Measurements from ENCODE around the gene CCDC85A. TPM values are rescaled to one million over a fixed set of nuclear protein-coding genes. Genes with fewer than 3 reads are reported as not detected.

The CCDC85A gene
- total RNA-seq, 2 donors from 2014 or later, result 2.4 to 5.0 TPM

DNA sequence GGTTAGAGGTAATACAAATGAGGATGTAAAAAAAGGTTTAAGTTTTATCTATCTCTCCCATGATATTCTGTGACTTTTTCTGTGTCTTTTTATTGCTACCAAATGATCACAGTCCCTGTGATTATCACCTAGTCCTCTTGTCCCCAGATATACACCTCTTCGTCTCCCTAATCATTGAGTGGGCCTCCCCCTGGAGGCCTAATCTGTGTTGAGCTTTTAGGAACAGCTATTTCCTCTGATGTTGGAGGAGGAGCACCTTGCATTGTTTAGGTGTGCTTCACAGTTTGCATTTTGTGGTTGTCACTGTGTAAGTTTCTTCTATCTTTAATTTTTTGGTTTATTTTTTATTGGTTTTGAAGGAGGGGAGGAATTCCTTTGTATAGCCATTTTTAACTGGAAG is 33.3 kb downstream of the CCDC85A start:
- TF ChIP-seq, protein P1, sequence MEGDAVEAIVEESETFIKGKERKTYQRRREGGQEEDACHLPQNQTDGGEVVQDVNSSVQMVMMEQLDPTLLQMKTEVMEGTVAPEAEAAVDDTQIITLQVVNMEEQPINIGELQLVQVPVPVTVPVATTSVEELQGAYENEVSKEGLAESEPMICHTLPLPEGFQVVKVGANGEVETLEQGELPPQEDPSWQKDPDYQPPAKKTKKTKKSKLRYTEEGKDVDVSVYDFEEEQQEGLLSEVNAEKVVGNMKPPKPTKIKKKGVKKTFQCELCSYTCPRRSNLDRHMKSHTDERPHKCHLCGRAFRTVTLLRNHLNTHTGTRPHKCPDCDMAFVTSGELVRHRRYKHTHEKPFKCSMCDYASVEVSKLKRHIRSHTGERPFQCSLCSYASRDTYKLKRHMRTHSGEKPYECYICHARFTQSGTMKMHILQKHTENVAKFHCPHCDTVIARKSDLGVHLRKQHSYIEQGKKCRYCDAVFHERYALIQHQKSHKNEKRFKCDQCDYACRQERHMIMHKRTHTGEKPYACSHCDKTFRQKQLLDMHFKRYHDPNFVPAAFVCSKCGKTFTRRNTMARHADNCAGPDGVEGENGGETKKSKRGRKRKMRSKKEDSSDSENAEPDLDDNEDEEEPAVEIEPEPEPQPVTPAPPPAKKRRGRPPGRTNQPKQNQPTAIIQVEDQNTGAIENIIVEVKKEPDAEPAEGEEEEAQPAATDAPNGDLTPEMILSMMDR (IDR thresholded peaks at IDR 0.05), result no peak
- H3K36me3 ChIP-seq, result no peaks in the 10 kb centered on the region
- no peak overlapping the region for H3K4me3 ChIP-seq
- no peaks in the 10 kb centered on the region for H3K4me1 ChIP-seq
- no peak for DNase-seq (ENCODE audit: low spot score)
- H3K27ac ChIP-seq, result no peak overlapping the region
- no peaks in the 10 kb centered on the region for H3K9me3 ChIP-seq
- no peaks in the 10 kb centered on the region for H3K27me3 ChIP-seq

DNA sequence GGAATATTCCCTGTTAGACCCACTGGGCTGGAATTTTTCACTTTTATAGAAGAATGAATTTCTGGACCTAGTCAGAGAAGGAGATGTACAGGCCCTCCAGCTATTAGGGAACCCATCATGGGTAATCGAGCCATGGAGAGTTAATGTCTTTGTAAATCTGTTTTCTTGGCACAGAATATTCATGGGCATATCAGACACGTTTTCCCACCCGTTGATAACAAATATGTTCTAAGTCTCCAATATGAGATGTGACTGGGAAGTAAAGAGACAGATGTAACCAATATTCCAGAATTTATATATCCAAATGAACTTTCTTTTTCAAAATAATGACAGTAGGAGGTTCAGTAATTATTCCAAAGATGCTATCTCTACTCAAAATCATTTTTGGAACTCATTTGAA is 38.7 kb downstream of the CCDC85A start:
- Histone ChIP-seq H3K27ac (no peak overlapping the region), H3K9me3 (no peaks in the 10 kb centered on the region), H3K4me1 (no peaks in the 10 kb centered on the region), H3K4me3 (no peak overlapping the region), H3K36me3 (no peaks in the 10 kb centered on the region), H3K27me3 (no peaks in the 10 kb centered on the region)
- TF ChIP-seq, protein P1 (IDR thresholded peaks at IDR 0.05), result no peak
- no peak for DNase-seq (ENCODE audit: low spot score)

DNA sequence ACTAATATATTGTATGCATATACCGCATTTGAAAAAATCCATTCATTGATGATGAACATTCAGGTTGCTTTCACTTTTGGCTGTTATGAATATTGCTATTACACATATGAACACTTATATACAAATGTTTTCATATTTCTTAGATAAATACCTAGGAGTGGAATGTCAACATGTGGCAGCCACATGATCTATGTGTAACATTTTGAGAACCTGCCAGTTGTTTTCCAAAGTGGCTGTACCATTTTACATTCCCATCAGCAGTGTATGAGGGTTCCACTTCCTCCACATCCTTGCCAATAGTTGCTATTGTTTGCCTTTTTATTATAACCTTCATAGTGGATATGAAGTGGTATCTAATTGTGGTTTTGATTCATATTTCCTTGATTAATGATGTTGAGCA is 40.5 kb downstream of the CCDC85A start:
- no peak for DNase-seq (ENCODE audit: low spot score)
- H3K4me1 ChIP-seq, result no peaks in the 10 kb centered on the region
- H3K36me3 ChIP-seq, result no peaks in the 10 kb centered on the region
- no peak overlapping the region for H3K4me3 ChIP-seq
- no peaks in the 10 kb centered on the region for H3K27me3 ChIP-seq
- H3K27ac ChIP-seq, result no peak overlapping the region
- H3K9me3 ChIP-seq, result no peaks in the 10 kb centered on the region
- TF ChIP-seq, protein P1 (IDR thresholded peaks at IDR 0.05), result no peak

DNA sequence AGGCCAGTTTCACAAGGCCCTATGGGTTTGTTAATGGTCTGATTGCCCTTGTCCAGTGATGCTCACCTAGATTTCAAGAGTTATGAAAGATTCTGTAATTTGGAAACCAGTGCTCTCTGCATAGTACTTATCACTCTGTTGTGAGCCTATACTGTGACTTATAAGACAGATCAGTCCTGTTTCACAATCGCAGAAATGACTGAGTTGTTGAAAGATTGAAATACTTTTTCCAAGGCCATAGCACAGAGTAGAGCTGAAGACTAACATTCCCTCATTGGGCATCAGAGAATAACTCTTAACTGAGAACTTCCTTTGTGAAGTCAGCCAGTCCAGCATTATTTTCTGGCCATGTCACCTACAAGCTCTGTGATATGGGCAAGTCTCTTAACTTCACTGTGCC is 44.0 kb downstream of the CCDC85A start:
- H3K27me3 ChIP-seq, result no peaks in the 10 kb centered on the region
- H3K9me3 ChIP-seq, result no peaks in the 10 kb centered on the region
- H3K4me1 ChIP-seq, result no peaks in the 10 kb centered on the region
- TF ChIP-seq, protein P1 (IDR thresholded peaks at IDR 0.05), result no peak
- H3K4me3 ChIP-seq, result no peak overlapping the region
- H3K36me3 ChIP-seq, result no peaks in the 10 kb centered on the region
- H3K27ac ChIP-seq, result no peak overlapping the region
- no peak for DNase-seq (ENCODE audit: low spot score)

DNA sequence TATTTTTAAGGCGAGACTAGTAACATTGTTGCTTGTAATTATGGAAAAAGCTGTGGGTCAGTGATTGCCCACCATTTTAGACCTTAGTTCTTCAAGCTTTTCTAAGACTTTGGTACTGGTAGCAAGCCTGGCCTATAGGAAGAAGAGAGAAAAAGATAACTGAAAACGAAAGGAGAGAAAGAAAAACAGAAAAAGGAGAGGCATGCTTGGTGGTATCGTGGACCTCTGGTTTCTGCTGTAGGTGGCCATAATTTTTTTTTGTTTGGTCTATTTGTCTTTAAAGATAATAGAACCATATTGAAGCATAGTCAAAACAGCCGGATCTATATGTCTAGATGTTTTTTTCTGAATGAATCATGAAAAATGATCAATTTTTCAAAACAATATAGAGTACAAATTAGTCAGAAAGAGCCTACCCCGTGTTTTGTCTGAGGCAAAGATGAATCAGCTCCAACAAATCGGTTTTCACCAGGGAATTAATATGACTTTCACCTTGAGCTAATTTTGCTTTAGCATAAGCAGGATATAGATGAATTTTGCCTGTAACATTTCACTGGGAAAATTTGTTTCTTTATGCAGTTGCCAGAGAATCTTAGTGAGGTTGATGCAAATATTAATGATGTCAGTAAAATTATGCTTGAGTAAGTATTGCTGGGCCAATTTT is 45.7 kb downstream of the CCDC85A start:
- H3K4me3 ChIP-seq, result no peak overlapping the region
- no peaks in the 10 kb centered on the region for H3K36me3 ChIP-seq
- no peaks in the 10 kb centered on the region for H3K27me3 ChIP-seq
- H3K27ac ChIP-seq, result no peak overlapping the region
- TF ChIP-seq, protein P1 (IDR thresholded peaks at IDR 0.05), result no peak
- DNase-seq (ENCODE audit: low spot score), result no peak
- H3K4me1 ChIP-seq, result no peaks in the 10 kb centered on the region
- H3K9me3 ChIP-seq, result no peaks in the 10 kb centered on the region

DNA sequence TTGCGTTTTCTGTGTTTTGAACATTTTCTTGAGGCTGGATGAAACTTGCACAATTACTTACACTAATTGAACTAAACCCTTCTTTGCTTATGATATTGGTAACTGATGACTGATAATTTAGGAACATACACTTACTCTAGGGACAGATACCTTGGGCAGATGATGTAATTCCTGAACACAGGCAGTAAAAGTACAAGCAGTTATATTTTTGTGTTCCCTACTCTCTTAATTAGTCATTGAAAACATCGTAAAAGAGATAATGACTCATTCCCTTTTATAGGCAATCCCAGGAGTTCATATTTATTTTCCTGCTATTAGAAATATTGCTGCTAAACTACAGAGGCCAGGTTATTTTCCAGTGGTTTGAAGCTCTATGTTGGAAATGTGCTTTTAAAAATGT is 46.4 kb downstream of the CCDC85A start:
- no peak overlapping the region for H3K4me3 ChIP-seq
- H3K4me1 ChIP-seq, result no peaks in the 10 kb centered on the region
- no peak overlapping the region for H3K27ac ChIP-seq
- DNase-seq (ENCODE audit: low spot score), result no peak
- H3K27me3 ChIP-seq, result no peaks in the 10 kb centered on the region
- no peaks in the 10 kb centered on the region for H3K9me3 ChIP-seq
- TF ChIP-seq, protein P1 (IDR thresholded peaks at IDR 0.05), result no peak
- H3K36me3 ChIP-seq, result no peaks in the 10 kb centered on the region

Data from right atrium auricular region (tissue), 2 donors.